Measurements from ENCODE around the gene UST. TPM values are rescaled to one million over a fixed set of nuclear protein-coding genes. Genes with fewer than 3 reads are reported as not detected.
"Not testable (repeated sequence)": the region's sequence is repeated elsewhere in the genome, so short reads cannot be mapped to it uniquely, and the experiment has no call there.

Gene UST
- total RNA-seq, 1 donor from 2014 or later, result 5.5 TPM

GRCh38 chr6:148850964-148851363 lies 104.1 kb downstream of the UST start:
- no peak for TF ChIP-seq CTCF (conservative IDR thresholded peaks at IDR 0.05)
- Mint-ChIP-seq H3K27ac (ENCODE audit: unreplicated experiment) (no peak overlapping the region), H3K36me3 (ENCODE audit: low read depth) (no peaks in the 10 kb centered on the region), H3K4me1 (peaks cover 18% of the 10 kb centered on the region), H3K27me3 (ENCODE audit: low read depth) (no peaks in the 10 kb centered on the region), H3K9me3 (no peaks in the 10 kb centered on the region), H3K4me3 (no peak overlapping the region)
- no peak for DNase-seq (ENCODE audit: low read depth, low spot score)

- no peak overlapping the region for H3K27ac Mint-ChIP-seq (ENCODE audit: unreplicated experiment)
- no peak for DNase-seq (ENCODE audit: low read depth, low spot score)
- no peak overlapping the region for H3K4me3 Mint-ChIP-seq
- H3K27me3 Mint-ChIP-seq (ENCODE audit: low read depth), result no peaks in the 10 kb centered on the region
- H3K4me1 Mint-ChIP-seq, result peaks cover 18% of the 10 kb centered on the region
- H3K9me3 Mint-ChIP-seq, result no peaks in the 10 kb centered on the region
- no peaks in the 10 kb centered on the region for H3K36me3 Mint-ChIP-seq (ENCODE audit: low read depth)
- no peak for TF ChIP-seq CTCF (conservative IDR thresholded peaks at IDR 0.05)
Measured at GRCh38 chr6:148851683-148852556, 105.1 kb downstream of the UST start.

- no peak for DNase-seq (ENCODE audit: low read depth, low spot score)
- Mint-ChIP-seq H3K27ac (ENCODE audit: unreplicated experiment) (no peak overlapping the region), H3K36me3 (ENCODE audit: low read depth) (no peaks in the 10 kb centered on the region), H3K27me3 (ENCODE audit: low read depth) (no peaks in the 10 kb centered on the region), H3K4me3 (no peak overlapping the region), H3K9me3 (no peaks in the 10 kb centered on the region), H3K4me1 (peaks cover 13% of the 10 kb centered on the region)
- TF ChIP-seq CTCF (conservative IDR thresholded peaks at IDR 0.05), result no peak
Measured at GRCh38 chr6:148852688-148853087, 105.9 kb downstream of the UST start.

- H3K36me3 Mint-ChIP-seq (ENCODE audit: low read depth); H3K4me1 Mint-ChIP-seq; H3K4me3 Mint-ChIP-seq; H3K27ac Mint-ChIP-seq (ENCODE audit: unreplicated experiment); DNase-seq (ENCODE audit: low read depth, low spot score); H3K27me3 Mint-ChIP-seq (ENCODE audit: low read depth); H3K9me3 Mint-ChIP-seq: not testable (repeated sequence)
Measured at GRCh38 chr6:148853113-148853512, 106.3 kb downstream of the UST start.

- H3K9me3 Mint-ChIP-seq, result peaks cover 3% of the 10 kb centered on the region
- peaks cover 8% of the 10 kb centered on the region for H3K4me1 Mint-ChIP-seq
- no peak overlapping the region for H3K27ac Mint-ChIP-seq (ENCODE audit: unreplicated experiment)
- no peak for DNase-seq (ENCODE audit: low read depth, low spot score)
- H3K36me3 Mint-ChIP-seq (ENCODE audit: low read depth), result no peaks in the 10 kb centered on the region
- no peak for TF ChIP-seq CTCF (conservative IDR thresholded peaks at IDR 0.05)
- no peaks in the 10 kb centered on the region for H3K27me3 Mint-ChIP-seq (ENCODE audit: low read depth)
- no peak overlapping the region for H3K4me3 Mint-ChIP-seq
Measured at GRCh38 chr6:148854096-148854495, 107.3 kb downstream of the UST start.

- Mint-ChIP-seq H3K9me3 (peaks cover 3% of the 10 kb centered on the region), H3K27ac (ENCODE audit: unreplicated experiment) (peak overlapping the region; percentile 47), H3K4me1 (peaks cover 8% of the 10 kb centered on the region), H3K36me3 (ENCODE audit: low read depth) (no peaks in the 10 kb centered on the region), H3K27me3 (ENCODE audit: low read depth) (no peaks in the 10 kb centered on the region), H3K4me3 (no peak overlapping the region)
- no peak for TF ChIP-seq CTCF (conservative IDR thresholded peaks at IDR 0.05)
- DNase-seq (ENCODE audit: low read depth, low spot score), result no peak
Measured at GRCh38 chr6:148854992-148855391, 108.2 kb downstream of the UST start.
